GM19395 (cell line): ENCODE measurements around the gene PTPRCAP.
"Not testable (repeated sequence)": the region's sequence is repeated elsewhere in the genome, so short reads cannot be mapped to it uniquely, and the experiment has no call there.

Source experiments
- ATAC-seq: cut with Tn5 transposase; IDR thresholded peaks from one replicate; pipeline ENCODE4 v1.9.1; 2021; ENCODE audit warnings: mild to moderate bottlenecking, moderate library complexity; ENCODE audit not compliant: unreplicated experiment

The PTPRCAP gene

GRCh38 chr11:67410984-67411784 lies 26.3 kb downstream of the PTPRCAP start:
- ATAC-seq = no peak

GRCh38 chr11:67410369-67410831 lies 27.1 kb downstream of the PTPRCAP start:
- no peak for ATAC-seq

GRCh38 chr11:67409781-67410368 lies 27.6 kb downstream of the PTPRCAP start:
- no peak for ATAC-seq

- peak; percentile 63 for ATAC-seq
Measured at GRCh38 chr11:67409261-67409666, 28.2 kb downstream of the PTPRCAP start.

- ATAC-seq = no peak
Measured at GRCh38 chr11:67408437-67409200, 28.9 kb downstream of the PTPRCAP start.

- ATAC-seq = no peak
Measured at GRCh38 chr11:67407688-67408163, 29.8 kb downstream of the PTPRCAP start.

- no peak for ATAC-seq
Measured at GRCh38 chr11:67406969-67407687, 30.4 kb downstream of the PTPRCAP start.

- ATAC-seq = no peak
Measured at GRCh38 chr11:67406420-67406968, 31.0 kb downstream of the PTPRCAP start.

- no peak for ATAC-seq
Measured at GRCh38 chr11:67405688-67406339, 31.7 kb downstream of the PTPRCAP start.

GRCh38 chr11:67405196-67405567 lies 32.3 kb downstream of the PTPRCAP start:
- no peak for ATAC-seq

GRCh38 chr11:67404515-67405195 lies 32.8 kb downstream of the PTPRCAP start:
- ATAC-seq = no peak

- ATAC-seq = not testable (repeated sequence)
Measured at GRCh38 chr11:67403085-67403484, 34.4 kb downstream of the PTPRCAP start.

GRCh38 chr11:67402192-67402839 lies 35.2 kb downstream of the PTPRCAP start:
- not testable (repeated sequence) for ATAC-seq

- ATAC-seq = peak; percentile 63
Measured at GRCh38 chr11:67401495-67402191, 35.8 kb downstream of the PTPRCAP start, which contains the start of gene PPP1CA. TSS of gene PPP1CA (minus strand) at chr11:67401858. CDS start at chr11:67401782, 76 bp downstream.

- ATAC-seq = peak; percentile 21
Measured at GRCh38 chr11:67400942-67401494, 36.5 kb downstream of the PTPRCAP start.

- ATAC-seq = no peak
Measured at GRCh38 chr11:67400251-67400941, 37.1 kb downstream of the PTPRCAP start.
